H9 (cell line): ENCODE data around the gene SFI1. TPM values are rescaled to one million over a fixed set of nuclear protein-coding genes. Genes with fewer than 3 reads are reported as not detected.

Experiments used
- DNase-seq: peaks from one replicate; pipeline ENCODE4 v3.0.0-alpha.2; 2017
- H2AFZ ChIP-seq: one replicate; pipeline ENCODE4 v1.6.1; 2013; ENCODE audit warnings: mild to moderate bottlenecking, low read length, control low read depth, moderate library complexity
- H2AK5ac ChIP-seq: 2 replicates; pipeline ENCODE4 v1.6.1; 2013; ENCODE audit warnings: low read length, control low read depth, mixed read lengths; ENCODE audit not compliant: insufficient read length
- H2BK120ac ChIP-seq: one replicate; pipeline ENCODE4 v1.6.1; 2013; ENCODE audit warnings: low read depth, mild to moderate bottlenecking, low read length, control low read depth, inconsistent platforms; ENCODE audit not compliant: poor library complexity, severe bottlenecking
- H2BK12ac ChIP-seq: 2 replicates; pipeline ENCODE4 v1.6.1; 2013; ENCODE audit warnings: low read length, control low read depth, mixed read lengths, low read depth; ENCODE audit not compliant: insufficient read length
- H2BK15ac ChIP-seq: 2 replicates; pipeline ENCODE4 v1.6.1; 2013; ENCODE audit warnings: low read depth, low read length, control low read depth
- H2BK20ac ChIP-seq: one replicate; pipeline ENCODE4 v1.6.1; 2013; ENCODE audit warnings: low read depth, mild to moderate bottlenecking, low read length, control low read depth, inconsistent platforms; ENCODE audit not compliant: poor library complexity, severe bottlenecking
- H2BK5ac ChIP-seq: 2 replicates; pipeline ENCODE4 v1.6.1; 2013; ENCODE audit warnings: low read length, control low read depth, mixed read lengths; ENCODE audit not compliant: insufficient read length
- H3K14ac ChIP-seq: 2 replicates; pipeline ENCODE4 v1.6.1; 2013; ENCODE audit warnings: low read length, control low read depth; ENCODE audit not compliant: insufficient read depth
- H3K18ac ChIP-seq: 2 replicates; pipeline ENCODE4 v1.6.1; 2013; ENCODE audit warnings: low read depth, mild to moderate bottlenecking, mixed read lengths, low read length, control low read depth; ENCODE audit not compliant: insufficient read length
- H3K23ac ChIP-seq: 2 replicates; pipeline ENCODE4 v1.6.1; 2013; ENCODE audit warnings: low read length, control low read depth, mixed read lengths, low read depth; ENCODE audit not compliant: insufficient read length
- H3K23me2 ChIP-seq: 2 replicates; pipeline ENCODE4 v1.6.1; 2013; ENCODE audit warnings: low read depth, mild to moderate bottlenecking, mixed read lengths, low read length, control low read depth; ENCODE audit not compliant: insufficient read length, poor library complexity, severe bottlenecking
- H3K27ac ChIP-seq: 2 replicates; pipeline ENCODE4 v1.5.1; 2013; ENCODE audit warnings: low read length, control low read depth, mixed read lengths, low read depth; ENCODE audit not compliant: insufficient read length
- H3K27me3 ChIP-seq: 2 replicates; pipeline ENCODE4 v1.6.1; 2013; ENCODE audit warnings: low read length, control low read depth, inconsistent platforms; ENCODE audit not compliant: insufficient read depth
- H3K4ac ChIP-seq: 2 replicates; pipeline ENCODE4 v1.6.1; 2013; ENCODE audit warnings: low read depth, mild to moderate bottlenecking, control low read depth, inconsistent platforms, low read length, moderate library complexity
- H3K4me1 ChIP-seq: 2 replicates; pipeline ENCODE4 v1.6.1; 2013; ENCODE audit warnings: low read length, control low read depth, inconsistent platforms; ENCODE audit not compliant: insufficient read depth
- H3K4me2 ChIP-seq: 2 replicates; pipeline ENCODE4 v1.6.1; 2013; ENCODE audit warnings: low read length, control low read depth, mixed read lengths; ENCODE audit not compliant: insufficient read length, insufficient read depth
- H3K56ac ChIP-seq: 2 replicates; pipeline ENCODE4 v1.6.1; 2013; ENCODE audit warnings: low read depth, mild to moderate bottlenecking, mixed read lengths, low read length, control low read depth; ENCODE audit not compliant: insufficient read length
- H3K79me1 ChIP-seq: 2 replicates; pipeline ENCODE4 v1.6.1; 2013; ENCODE audit warnings: low read depth, mild to moderate bottlenecking, moderate library complexity, low read length, control low read depth, inconsistent platforms; ENCODE audit not compliant: insufficient read depth, poor library complexity, severe bottlenecking
- H3K79me2 ChIP-seq: 2 replicates; pipeline ENCODE4 v1.6.1; 2013; ENCODE audit warnings: low read length, control low read depth, inconsistent platforms; ENCODE audit not compliant: insufficient read depth
- H3K9ac ChIP-seq: 2 replicates; pipeline ENCODE4 v1.6.1; 2013; ENCODE audit warnings: low read length, control low read depth, mixed read lengths; ENCODE audit not compliant: insufficient read length; ENCODE audit errors: extremely low read depth
- H3K9me3 ChIP-seq: one replicate; pipeline ENCODE4 v1.6.1; 2013; ENCODE audit warnings: low read depth, low read length, inconsistent platforms; ENCODE audit not compliant: control insufficient read depth
- H3T11ph ChIP-seq: one replicate; pipeline ENCODE4 v1.6.1; 2013; ENCODE audit warnings: mild to moderate bottlenecking, low read length, control low read depth, inconsistent platforms
- H4K20me1 ChIP-seq: one replicate; pipeline ENCODE4 v1.6.1; 2013; ENCODE audit not compliant: control insufficient read depth, insufficient read length, insufficient read depth
- H4K5ac ChIP-seq: 2 replicates; pipeline ENCODE4 v1.6.1; 2013; ENCODE audit warnings: low read depth, mild to moderate bottlenecking, mixed read lengths, low read length, control low read depth; ENCODE audit not compliant: insufficient read length
- H4K8ac ChIP-seq: replicated peaks from 2 replicates; pipeline ENCODE4 v1.6.1; 2013; ENCODE audit warnings: low read length, control low read depth, mixed read lengths, low read depth; ENCODE audit not compliant: insufficient read length
- H4K91ac ChIP-seq: 2 replicates; pipeline ENCODE4 v1.6.1; 2013; ENCODE audit warnings: low read depth, mild to moderate bottlenecking, moderate library complexity, mixed read lengths, low read length, control low read depth; ENCODE audit not compliant: insufficient read length
- H3K27ac Mint-ChIP-seq, 3 experiments: 2 replicates in 2 of 3; 3 replicates in 1 of 3; pipeline ENCODE4 v1.8.0; 2020 to 2021; ENCODE audit warnings: mixed read lengths in 3 of 3, mild to moderate bottlenecking in 1 of 3, moderate library complexity in 1 of 3
- H3K27me3 Mint-ChIP-seq: 2 replicates; pipeline ENCODE4 v1.8.0; 2021; ENCODE audit warnings: low read depth, mild to moderate bottlenecking, moderate library complexity, mixed read lengths
- H3K36me3 Mint-ChIP-seq, 3 experiments: 2 replicates in 2 of 3; 3 replicates in 1 of 3; pipeline ENCODE4 v1.8.0; 2020 to 2021; ENCODE audit warnings: low read depth in 3 of 3, mixed read lengths in 3 of 3; ENCODE audit not compliant: insufficient read depth in 1 of 3
- H3K4me1 Mint-ChIP-seq, 2 experiments: 2 replicates each; pipeline ENCODE4 v1.8.0; 2020; ENCODE audit warnings: mixed read lengths in 2 of 2
- H3K4me3 Mint-ChIP-seq, 2 experiments: 2 replicates in 1 of 2; 3 replicates in 1 of 2; pipeline ENCODE4 v1.8.0; 2020 to 2021; ENCODE audit warnings: mild to moderate bottlenecking in 2 of 2, mixed read lengths in 2 of 2, moderate library complexity in 1 of 2
- H3K9me3 Mint-ChIP-seq, 2 experiments: 2 replicates in 1 of 2; 3 replicates in 1 of 2; pipeline ENCODE4 v1.8.0; 2020; ENCODE audit warnings: mild to moderate bottlenecking in 2 of 2, mixed read lengths in 2 of 2, moderate library complexity in 1 of 2
- WGBS: extraction: QIAGEN DNeasy Blood & Tissue Kit; methylation state at CpG from one replicate; pipeline ENCODE4 v1.1.7; 2013; ENCODE audit warnings: missing lambda C conversion rate, low lambda C conversion rate, mixed read lengths; ENCODE audit not compliant: insufficient read length; ENCODE audit errors: extremely low coverage; 5-methylcytosine and 5-hydroxymethylcytosine counted together
- total RNA-seq: library from RNA; stranded (reverse); gene quantifications from 2 replicates; pipeline ENCODE4 v1.2.1, GENCODE V29; 2021
- TF ChIP-seq, protein P1 (sequence below): fragments of 200-600 bp; sonication (generic); conservative IDR thresholded peaks from 3 replicates; pipeline ENCODE4 v1.8.0; 2021; ENCODE audit warnings: antibody characterized with exemption, mild to moderate bottlenecking

SFI1 gene
- total RNA-seq, 1 experiment from 2014 or later, result 26.4 TPM

DNA sequence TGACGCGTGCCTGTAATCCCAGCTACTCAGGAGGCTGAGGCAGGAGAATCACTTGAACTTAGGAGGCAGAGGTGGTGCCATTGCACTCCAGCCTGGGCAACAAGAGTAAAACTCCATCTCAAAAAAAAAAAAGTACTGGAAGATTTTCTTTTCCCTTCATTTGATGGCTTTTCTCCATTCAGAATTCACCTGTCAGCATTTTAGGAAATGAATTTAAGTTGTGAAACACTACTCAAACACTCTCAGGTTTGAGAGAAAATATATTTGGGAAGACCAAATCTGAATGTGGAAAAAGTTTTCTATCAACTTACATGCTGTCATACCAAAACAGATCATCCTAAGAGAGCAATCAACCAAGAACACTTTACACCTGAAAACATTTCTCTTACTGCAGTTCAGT lies 9.4 kb upstream of the SFI1 start:
- Histone ChIP-seq H3K23me2 (peaks cover 7% of the 10 kb centered on the region), H3K27me3 (no peaks in the 10 kb centered on the region), H2BK12ac (no peak overlapping the region), H3K4me2 (no peak overlapping the region), H4K20me1 (no peaks in the 10 kb centered on the region), H2AK5ac (no peak overlapping the region), H2BK15ac (no peak overlapping the region), H4K91ac (no peak overlapping the region), H3K9me3 (no peaks in the 10 kb centered on the region), H3K79me1 (no peaks in the 10 kb centered on the region), H2BK20ac (no peak overlapping the region), H3K27ac (no peak overlapping the region), H3K4ac (no peak overlapping the region), H3T11ph (no peak overlapping the region), H2BK5ac (no peak overlapping the region), H3K23ac (no peak overlapping the region), H2AFZ (no peak overlapping the region), H4K5ac (no peak overlapping the region), H2BK120ac (no peak overlapping the region), H3K4me1 (no peaks in the 10 kb centered on the region; the same call in 1 of the 2 replicates), H3K18ac (no peak overlapping the region), H4K8ac (no peak overlapping the region), H3K9ac (no peak overlapping the region), H3K56ac (no peak overlapping the region), H3K14ac (no peak overlapping the region), H3K79me2 (no peaks in the 10 kb centered on the region)
- H3K36me3 Mint-ChIP-seq, result peaks cover 15 to 58% (median 38%) of the 10 kb centered on the region in 3 experiments; a peak in 6 of 7 replicates
- TF ChIP-seq, protein P1, sequence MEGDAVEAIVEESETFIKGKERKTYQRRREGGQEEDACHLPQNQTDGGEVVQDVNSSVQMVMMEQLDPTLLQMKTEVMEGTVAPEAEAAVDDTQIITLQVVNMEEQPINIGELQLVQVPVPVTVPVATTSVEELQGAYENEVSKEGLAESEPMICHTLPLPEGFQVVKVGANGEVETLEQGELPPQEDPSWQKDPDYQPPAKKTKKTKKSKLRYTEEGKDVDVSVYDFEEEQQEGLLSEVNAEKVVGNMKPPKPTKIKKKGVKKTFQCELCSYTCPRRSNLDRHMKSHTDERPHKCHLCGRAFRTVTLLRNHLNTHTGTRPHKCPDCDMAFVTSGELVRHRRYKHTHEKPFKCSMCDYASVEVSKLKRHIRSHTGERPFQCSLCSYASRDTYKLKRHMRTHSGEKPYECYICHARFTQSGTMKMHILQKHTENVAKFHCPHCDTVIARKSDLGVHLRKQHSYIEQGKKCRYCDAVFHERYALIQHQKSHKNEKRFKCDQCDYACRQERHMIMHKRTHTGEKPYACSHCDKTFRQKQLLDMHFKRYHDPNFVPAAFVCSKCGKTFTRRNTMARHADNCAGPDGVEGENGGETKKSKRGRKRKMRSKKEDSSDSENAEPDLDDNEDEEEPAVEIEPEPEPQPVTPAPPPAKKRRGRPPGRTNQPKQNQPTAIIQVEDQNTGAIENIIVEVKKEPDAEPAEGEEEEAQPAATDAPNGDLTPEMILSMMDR, result no peak
- WGBS, result no CpG with 5 or more reads among the region's 2 CpGs
- DNase-seq, result no peak
- H3K9me3 Mint-ChIP-seq, result no peaks in the 10 kb centered on the region
- no peak overlapping the region for H3K27ac Mint-ChIP-seq
- peaks cover 4% of the 10 kb centered on the region for H3K27me3 Mint-ChIP-seq
- peaks cover 21 to 22% of the 10 kb centered on the region in 2 experiments for H3K4me1 Mint-ChIP-seq
- no peak overlapping the region for H3K4me3 Mint-ChIP-seq
